ENCODE measurements around the gene BTBD17. TPM values are rescaled to one million over a fixed set of nuclear protein-coding genes. Genes with fewer than 3 reads are reported as not detected.

BTBD17 gene
- total and polyA plus RNA-seq, 10 of the 15 experiments (the other 5 are each of a cell fraction or from before 2014, with no cell fraction given): not detected

GRCh38 chr17:74335529-74336062 is 26.1 kb downstream of the BTBD17 start:
- CTCF ChIA-PET: interaction anchor here (1.2 to 1.3 kb wide), 2 partner anchors 39 to 65 kb away, joined by 3 read pairs; no protein-coding TSS in a partner anchor
- H3K9ac ChIP-seq (ENCODE audit: control insufficient read depth, insufficient read depth, low read length): no peak overlapping the region

More at GRCh38 chr17:74335529-74336062, 26.1 kb downstream of the BTBD17 start:
- no peaks in the 10 kb centered on the region for H4K20me1 ChIP-seq (ENCODE audit: control insufficient read depth, insufficient read depth)
- H3K36me3 ChIP-seq (ENCODE audit: control insufficient read depth in 2 of 2, insufficient read depth in 2 of 2, low read length in 1 of 2): no peaks in the 10 kb centered on the region
- RAD21 ChIA-PET (ENCODE audit: unreplicated experiment): interaction anchor here (1.7 kb wide), 1 partner anchor 18 kb away, joined by 3 read pairs; no protein-coding TSS in a partner anchor
- DNase-seq (ENCODE audit: low read depth, low spot score) (no peak), FAIRE-seq (no peak), ATAC-seq (no peak)
- no peak overlapping the region for H3K27ac ChIP-seq (ENCODE audit: control insufficient read depth, insufficient read depth)
- H3K4me1 ChIP-seq (ENCODE audit: control insufficient read depth, insufficient read depth, low read length): peaks cover 3% of the 10 kb centered on the region; the same call in 1 of the 2 replicates
- no peaks in the 10 kb centered on the region for H3K79me2 ChIP-seq (ENCODE audit: control insufficient read depth, insufficient read depth, low read length)
- POLR2A ChIA-PET: no interaction called here
- intact Hi-C loops (cut with micrococcal nuclease; ENCODE audit: unreplicated experiment) (no loop called here), in situ Hi-C loops (cut with MboI) (no loop called here)
- H3K4me3 ChIP-seq: no peak overlapping the region
- TF ChIP-seq SREBF1 (IDR thresholded peaks at IDR 0.05; ENCODE audit: low read length): no peak
- no peak for TF ChIP-seq IKZF1 (conservative IDR thresholded peaks at IDR 0.05)
- TF ChIP-seq EZH2 (IDR thresholded peaks at IDR 0.05; ENCODE audit: borderline replicate concordance, control insufficient read depth, low read depth, low read length): no peak
- TF ChIP-seq ZSCAN29 (IDR thresholded peaks at IDR 0.05): no peak
- no peak for TF ChIP-seq POLR2A (IDR thresholded peaks at IDR 0.05; ENCODE audit: low read depth, low read length)
- TF ChIP-seq SMARCA5 (IDR thresholded peaks at IDR 0.05): no peak
- no peak for TF ChIP-seq IRF5 (IDR thresholded peaks at IDR 0.05; ENCODE audit: borderline replicate concordance)
- no peak for TF ChIP-seq JUND (IDR thresholded peaks at IDR 0.05; ENCODE audit: low read depth, low read length)
- no peak for TF ChIP-seq PAX8 (IDR thresholded peaks at IDR 0.05)
- no peak for TF ChIP-seq CREM (IDR thresholded peaks at IDR 0.05; ENCODE audit: low read depth)
- no peak for TF ChIP-seq CEBPZ (IDR thresholded peaks at IDR 0.05; ENCODE audit: low read depth, low read length)
- H3K4me2 ChIP-seq (ENCODE audit: control insufficient read depth, insufficient read depth): no peak overlapping the region
- 36% methylated on average over 5 of the region's 5 CpGs for WGBS (ENCODE audit: insufficient coverage, insufficient replicate concordance, low lambda C conversion rate, missing lambda C conversion rate)
- H3K9me3 ChIP-seq (replicated peaks; ENCODE audit: control insufficient read depth, insufficient read depth, low read length): no peaks in the 10 kb centered on the region
- SMC1A ChIA-PET (ENCODE audit: uncharacterized antibody, unreplicated experiment): no interaction called here
- no peaks in the 10 kb centered on the region; a peak in 2 of 4 replicates for H3K27me3 ChIP-seq (replicated peaks in 1 of 2; ENCODE audit: control insufficient read depth in 2 of 2, insufficient read depth in 2 of 2, low read length in 1 of 2)
- H2AFZ ChIP-seq (ENCODE audit: control insufficient read depth, low read depth, low read length): no peak overlapping the region
- no TSS peak for BruUV-seq (replicated peaks)

Measured in GM12878 (cell line).